ENCODE results near the gene HSP90B1.

DNA sequence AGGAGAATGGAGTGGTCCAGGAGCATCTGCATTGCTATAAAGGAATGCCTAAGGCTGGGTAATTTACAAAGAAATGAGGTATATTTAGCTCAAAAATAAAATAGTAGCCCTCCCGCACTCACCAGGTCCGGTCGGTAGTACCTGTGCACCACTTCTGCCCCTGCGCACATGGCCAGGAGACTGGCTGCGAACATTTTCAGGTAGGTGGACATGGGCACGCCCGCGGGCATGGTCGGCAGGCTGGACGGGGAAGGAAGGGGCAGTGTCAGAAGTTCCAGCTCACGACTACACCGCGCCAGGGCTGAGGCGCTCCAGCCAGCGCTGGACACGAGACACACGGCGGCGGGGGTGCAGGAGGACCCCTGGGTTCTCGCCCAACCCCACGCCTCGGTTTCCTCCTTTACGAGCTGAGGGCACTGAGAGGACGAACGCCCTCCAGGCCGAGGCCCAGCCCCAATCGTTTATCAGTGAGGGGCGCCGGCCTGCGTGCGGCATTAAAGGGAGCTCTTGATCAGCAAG is 26.4 kb downstream of the HSP90B1 start:
- TF ChIP-seq, protein P1, sequence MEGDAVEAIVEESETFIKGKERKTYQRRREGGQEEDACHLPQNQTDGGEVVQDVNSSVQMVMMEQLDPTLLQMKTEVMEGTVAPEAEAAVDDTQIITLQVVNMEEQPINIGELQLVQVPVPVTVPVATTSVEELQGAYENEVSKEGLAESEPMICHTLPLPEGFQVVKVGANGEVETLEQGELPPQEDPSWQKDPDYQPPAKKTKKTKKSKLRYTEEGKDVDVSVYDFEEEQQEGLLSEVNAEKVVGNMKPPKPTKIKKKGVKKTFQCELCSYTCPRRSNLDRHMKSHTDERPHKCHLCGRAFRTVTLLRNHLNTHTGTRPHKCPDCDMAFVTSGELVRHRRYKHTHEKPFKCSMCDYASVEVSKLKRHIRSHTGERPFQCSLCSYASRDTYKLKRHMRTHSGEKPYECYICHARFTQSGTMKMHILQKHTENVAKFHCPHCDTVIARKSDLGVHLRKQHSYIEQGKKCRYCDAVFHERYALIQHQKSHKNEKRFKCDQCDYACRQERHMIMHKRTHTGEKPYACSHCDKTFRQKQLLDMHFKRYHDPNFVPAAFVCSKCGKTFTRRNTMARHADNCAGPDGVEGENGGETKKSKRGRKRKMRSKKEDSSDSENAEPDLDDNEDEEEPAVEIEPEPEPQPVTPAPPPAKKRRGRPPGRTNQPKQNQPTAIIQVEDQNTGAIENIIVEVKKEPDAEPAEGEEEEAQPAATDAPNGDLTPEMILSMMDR (IDR thresholded peaks at IDR 0.05), result no peak
- TF ChIP-seq, protein P2, sequence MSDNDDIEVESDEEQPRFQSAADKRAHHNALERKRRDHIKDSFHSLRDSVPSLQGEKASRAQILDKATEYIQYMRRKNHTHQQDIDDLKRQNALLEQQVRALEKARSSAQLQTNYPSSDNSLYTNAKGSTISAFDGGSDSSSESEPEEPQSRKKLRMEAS (IDR thresholded peaks at IDR 0.05; ENCODE audit: low read depth), result no peak
- TF ChIP-seq RAD21 (IDR thresholded peaks at IDR 0.05; ENCODE audit: low read length) (no peak), YY1 (IDR thresholded peaks at IDR 0.05; ENCODE audit: low read depth) (no peak), TEAD4 (IDR thresholded peaks at IDR 0.05; ENCODE audit: borderline replicate concordance, insufficient read depth) (no peak)
